Stimulated activated CD8-positive, alpha-beta memory T cell treated with anti-CD3 and anti-CD28 coated beads, Interleukin-15, amount 100 ng/mL, for 48 hours (primary cell): ENCODE results near the gene IRF9.
A peak's percentile ranks its signal among the peaks of the same experiment; 100 is the strongest.

Experiments used
- DNase-seq, 2 donors: peaks; one replicate each; pipeline ENCODE4 v3.0.0-alpha.2; 2020; ENCODE audit warnings: low read depth in 2 of 2

IRF9 gene

GRCh38 chr14:24132061-24132685, 28.9 kb upstream of the IRF9 start:
- DNase-seq, result no peak

GRCh38 chr14:24132976-24133375, 28.1 kb upstream of the IRF9 start:
- DNase-seq, result no peak

DNA sequence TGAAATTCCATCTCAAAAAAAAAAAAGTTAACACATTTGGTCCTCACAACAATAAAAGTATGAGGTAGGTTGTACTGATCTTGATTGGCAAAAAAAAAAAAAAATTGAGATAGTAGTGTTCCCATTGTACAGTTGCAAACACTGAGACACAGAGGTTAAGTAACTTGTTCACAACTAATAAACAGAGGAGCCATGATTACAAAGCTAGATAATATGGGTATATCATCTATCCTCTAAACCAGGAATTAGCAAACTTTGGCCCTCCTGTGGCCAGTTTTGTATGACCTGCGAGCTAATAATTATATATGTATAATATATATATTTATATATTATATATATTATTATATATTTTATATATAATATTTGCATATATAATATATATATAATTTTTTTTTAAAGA, 27.3 kb upstream of the IRF9 start:
- no peak for DNase-seq

DNA sequence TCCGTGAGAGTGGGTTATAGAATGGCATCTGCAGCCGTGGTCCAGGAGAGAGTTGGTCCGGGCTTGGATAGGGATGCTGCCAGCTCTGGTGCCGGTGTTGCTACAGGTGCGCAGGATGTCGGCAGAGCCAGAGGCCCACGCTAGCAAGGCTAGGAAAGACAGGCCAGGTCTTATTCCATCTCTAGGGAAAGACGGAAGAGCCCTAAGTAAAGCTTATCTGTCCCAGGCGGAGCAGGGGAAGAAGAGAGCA, 25.6 kb upstream of the IRF9 start:
- DNase-seq, result no peak

GRCh38 chr14:24135834-24136683, 25.0 kb upstream of the IRF9 start, which contains the start of gene PSME1:
Gene PSME1 (plus strand): TSS chr14:24136194. CDS start chr14:24136263, 69 bp downstream.
- DNase-seq, result peak; percentile 88 to 90

DNA sequence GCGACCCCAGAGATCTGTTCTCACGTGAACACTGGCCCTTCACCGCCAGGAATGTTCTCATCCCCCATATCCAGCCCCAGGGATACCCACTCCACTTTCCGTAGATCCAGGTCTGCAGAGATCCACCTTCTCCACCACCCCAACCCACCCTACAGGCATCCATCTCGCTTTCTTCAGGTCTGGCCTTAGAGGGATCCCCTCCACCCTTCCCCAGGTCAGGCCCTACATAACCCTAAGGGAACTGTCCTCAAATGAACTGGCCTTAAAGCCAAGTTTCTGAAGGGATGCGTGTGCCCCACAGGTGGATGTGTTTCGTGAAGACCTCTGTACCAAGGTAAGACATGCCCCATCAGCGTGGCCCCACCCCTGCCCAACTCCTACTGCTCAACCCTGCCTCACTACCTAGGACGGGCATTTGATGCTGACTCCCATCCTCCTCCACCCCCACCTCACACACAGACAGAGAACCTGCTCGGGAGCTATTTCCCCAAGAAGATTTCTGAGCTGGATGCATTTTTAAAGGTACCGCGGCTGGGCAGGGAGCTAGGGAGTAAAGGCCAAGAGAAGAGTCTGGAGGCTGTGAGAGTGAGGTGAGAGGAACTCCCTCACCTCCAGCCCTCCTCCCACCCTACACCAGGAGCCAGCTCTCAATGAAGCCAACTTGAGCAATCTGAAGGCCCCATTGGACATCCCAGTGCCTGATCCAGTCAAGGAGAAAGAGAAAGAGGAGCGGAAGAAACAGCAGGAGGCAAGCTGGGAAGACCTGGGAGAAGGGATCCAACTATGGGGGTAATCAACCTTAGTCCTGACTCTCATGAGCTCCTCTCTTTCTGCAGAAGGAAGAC, 24.2 kb upstream of the IRF9 start:
- no peak for DNase-seq

- DNase-seq, result no peak
These were observed 23.3 kb upstream of the IRF9 start for GRCh38 chr14:24137529-24138395.

DNA sequence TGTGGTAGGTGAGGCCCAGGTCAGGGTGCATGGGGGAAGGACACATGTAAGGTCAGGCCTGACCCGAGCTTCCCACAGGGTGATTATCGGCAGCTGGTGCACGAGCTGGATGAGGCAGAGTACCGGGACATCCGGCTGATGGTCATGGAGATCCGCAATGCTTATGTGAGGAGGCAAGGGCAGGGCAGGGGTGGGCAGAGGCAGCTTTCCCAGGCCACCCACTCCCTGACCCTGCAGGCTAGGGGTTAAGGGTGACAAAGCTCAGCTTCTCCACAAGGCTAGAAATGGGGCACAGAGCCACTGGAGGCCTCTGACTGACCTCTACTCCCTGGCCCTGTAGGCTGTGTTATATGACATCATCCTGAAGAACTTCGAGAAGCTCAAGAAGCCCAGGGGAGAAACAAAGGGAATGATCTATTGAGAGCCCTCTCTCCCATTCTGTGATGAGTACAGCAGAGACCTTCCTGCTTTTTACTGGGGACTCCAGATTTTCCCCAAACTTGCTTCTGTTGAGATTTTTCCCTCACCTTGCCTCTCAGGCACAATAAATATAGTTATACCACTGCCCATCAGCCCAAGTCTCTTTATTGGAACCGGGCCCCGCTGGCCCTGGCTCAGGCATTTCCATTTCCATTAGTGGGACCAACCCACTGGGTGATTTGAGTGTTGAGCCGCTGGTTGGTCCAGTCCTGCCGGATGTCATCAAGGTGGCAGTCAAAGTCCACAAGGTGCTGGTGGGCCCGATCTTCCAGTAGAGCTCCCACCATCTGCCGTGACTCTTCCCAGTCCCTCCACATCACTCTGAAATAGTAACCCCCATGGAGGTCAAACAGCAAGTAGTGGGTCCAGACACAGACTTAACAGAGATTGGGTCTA, 22.4 kb upstream of the IRF9 start:
- no peak for DNase-seq

DNA sequence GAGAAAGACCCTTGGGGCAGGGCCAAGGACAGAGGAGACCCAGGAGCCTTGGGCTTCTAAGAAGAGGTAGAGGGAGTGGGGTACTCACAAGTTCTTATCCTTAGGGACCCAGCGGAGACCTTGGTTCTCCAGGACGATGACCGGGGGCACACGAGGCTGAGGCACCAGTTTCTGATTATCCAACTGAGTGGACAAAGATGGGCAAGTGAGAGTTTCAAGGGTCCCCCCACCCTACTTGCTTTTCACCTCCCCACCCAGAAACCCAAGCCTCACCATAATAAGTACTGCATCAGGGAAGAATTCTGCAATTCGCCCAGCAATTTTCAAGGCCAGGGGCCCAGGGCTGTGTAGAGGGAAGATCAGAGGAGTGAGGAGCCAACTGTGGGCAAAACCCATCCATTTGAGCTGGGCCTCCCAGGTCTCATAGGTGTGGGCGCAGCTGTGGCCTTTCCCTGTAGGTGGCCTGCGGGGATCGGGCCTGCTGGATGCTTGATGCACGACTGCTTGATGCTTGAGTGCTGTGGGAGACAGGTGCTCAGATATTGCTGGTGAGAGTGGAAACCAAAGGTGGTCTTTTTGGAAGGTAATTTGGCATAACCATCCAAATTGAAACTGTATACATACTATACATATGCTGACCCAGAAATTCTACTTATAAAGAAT, 21.7 kb upstream of the IRF9 start:
- DNase-seq, result no peak

DNA sequence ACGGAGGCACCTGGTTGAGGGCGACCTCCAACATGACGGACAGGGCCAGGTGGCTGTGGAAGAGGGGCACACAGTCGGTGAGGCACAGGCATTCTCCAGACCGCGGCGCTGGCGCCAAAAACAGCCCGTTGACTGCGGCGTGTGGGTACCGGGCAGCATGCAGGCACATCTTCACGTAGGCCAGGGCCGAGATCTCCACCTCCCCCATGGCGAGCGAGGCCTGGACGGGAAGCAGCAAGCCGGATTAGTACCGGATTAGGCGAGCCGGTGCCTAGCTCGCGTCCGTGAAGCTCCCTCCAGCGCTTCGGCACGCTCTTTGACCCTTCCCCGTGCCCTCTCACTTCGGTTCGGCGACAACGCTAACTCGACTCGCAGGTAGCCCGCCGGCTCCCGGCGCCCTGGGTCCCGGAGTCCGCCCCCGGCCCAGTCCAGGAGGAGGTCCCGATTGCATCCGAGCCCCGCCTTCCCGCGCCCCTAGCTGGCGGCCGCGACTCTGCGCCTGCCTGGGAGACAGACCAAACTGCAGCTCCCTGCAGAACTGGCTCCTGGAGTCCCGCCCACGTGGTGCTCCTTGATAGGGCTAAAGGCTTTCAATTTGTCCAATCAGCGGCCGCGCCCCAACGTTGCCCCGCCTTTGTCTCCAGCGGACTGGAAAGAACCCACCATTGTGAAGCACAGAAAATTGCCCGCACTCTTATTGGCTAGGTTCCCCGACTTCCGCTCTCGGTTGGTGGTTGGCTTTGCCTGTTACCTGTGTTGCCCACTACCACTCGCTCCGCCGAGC, 19.8 kb upstream of the IRF9 start, which contains the start of gene EMC9:
Gene EMC9 (minus strand): TSS at position 495 of the 784 bp plus-strand sequence. CDS start 287 bp downstream, at position 208.
- peak; percentile 100 for DNase-seq

DNA sequence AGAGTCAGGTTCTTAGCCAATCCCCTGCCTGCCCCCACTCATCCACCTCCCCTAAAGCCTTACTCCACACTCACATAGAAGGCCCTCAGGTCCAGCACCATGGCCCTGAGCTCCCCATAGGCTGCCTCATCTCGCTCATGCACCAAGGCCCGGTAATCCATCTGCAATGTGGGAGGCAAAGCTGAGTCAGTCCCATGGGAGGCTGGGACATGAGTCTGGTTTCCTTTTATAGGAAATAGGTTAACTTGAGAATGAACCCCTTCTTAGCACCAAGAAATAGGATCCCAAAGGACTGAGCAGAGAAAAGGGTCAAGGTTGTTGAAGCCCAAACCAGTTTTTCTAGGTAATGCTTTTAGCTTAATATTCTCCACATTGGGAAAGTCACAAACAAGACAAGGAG, 17.6 kb upstream of the IRF9 start:
- DNase-seq, result no peak

DNA sequence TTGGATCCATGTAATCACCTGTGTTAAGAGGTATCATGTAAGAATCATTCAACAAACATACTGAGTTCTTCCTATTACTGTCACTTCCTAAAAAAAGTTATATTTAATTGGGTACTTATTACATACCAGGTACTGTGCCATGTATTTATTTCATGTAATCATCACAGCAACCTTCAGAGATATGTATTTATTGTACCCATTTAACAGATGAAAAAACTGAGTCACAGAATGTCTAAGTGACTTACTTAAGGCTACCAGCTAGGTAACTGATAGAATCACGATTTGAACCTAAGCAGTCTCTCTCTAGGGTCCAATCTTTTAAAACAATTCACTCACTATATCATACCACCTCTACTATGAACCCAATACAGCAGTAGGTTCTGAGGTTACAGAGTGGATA, 16.6 kb upstream of the IRF9 start:
- DNase-seq, result no peak

- DNase-seq, result no peak
These were observed 15.8 kb upstream of the IRF9 start for GRCh38 chr14:24145219-24145618.

DNA sequence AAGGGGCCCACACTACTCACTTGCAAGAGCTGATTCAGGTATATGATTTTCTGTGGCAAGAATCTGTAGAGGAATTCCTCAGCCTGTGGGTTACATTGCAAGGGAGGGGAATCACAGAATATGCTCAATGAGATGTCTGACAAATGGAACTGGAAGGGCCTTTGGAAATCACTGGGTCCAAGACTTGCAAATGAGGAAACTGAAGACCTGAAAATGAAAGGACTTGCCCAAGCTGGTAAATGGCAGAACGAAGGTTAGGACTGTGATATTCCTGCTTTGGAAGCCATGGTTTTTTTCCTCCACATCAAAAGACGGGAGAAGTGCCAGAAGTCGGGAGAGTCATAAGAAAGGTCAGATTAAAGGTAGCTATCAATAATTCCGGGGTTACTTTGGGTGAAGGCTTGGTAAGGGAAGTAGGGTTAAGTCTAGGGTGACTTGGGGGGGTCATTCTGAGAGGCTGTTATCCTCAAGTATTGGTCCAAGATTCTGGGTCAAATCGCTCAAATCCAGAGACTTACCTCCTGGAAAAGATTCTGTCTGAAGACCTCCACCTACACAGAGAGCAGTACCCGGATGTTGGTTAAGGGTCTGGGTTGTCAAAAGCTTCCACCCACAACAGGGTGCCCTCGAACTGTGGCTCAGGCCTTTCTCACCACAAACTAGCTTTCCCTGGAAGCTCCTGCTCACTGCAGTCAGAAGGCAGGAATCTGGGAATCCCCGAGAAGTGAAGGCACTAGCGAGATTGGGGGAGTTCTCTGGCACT, 15.2 kb upstream of the IRF9 start:
- no peak for DNase-seq

- DNase-seq, result peak; percentile 93 to 95
These were observed 14.6 kb upstream of the IRF9 start, which contains the start of gene PSME2 for GRCh38 chr14:24146453-24146977. Gene PSME2 (minus strand): TSS chr14:24146610. CDS start chr14:24146581, 29 bp downstream.

GRCh38 chr14:24146978-24147760, 13.9 kb upstream of the IRF9 start, which contains the start of gene RNF31:
Gene RNF31 (plus strand): TSS chr14:24147498. CDS start chr14:24147699, 201 bp downstream.
- peak; percentile 97 for DNase-seq
